ENCODE results near the gene C9orf85. TPM values are rescaled to one million over a fixed set of nuclear protein-coding genes. Genes with fewer than 3 reads are reported as not detected.
A peak's percentile ranks its signal among the peaks of the same experiment; 100 is the strongest.
"Not testable (repeated sequence)": the region's sequence is repeated elsewhere in the genome, so short reads cannot be mapped to it uniquely, and the experiment has no call there.

Gene C9orf85
- total RNA-seq, 1 experiment from 2014 or later: 20.2 TPM

DNA sequence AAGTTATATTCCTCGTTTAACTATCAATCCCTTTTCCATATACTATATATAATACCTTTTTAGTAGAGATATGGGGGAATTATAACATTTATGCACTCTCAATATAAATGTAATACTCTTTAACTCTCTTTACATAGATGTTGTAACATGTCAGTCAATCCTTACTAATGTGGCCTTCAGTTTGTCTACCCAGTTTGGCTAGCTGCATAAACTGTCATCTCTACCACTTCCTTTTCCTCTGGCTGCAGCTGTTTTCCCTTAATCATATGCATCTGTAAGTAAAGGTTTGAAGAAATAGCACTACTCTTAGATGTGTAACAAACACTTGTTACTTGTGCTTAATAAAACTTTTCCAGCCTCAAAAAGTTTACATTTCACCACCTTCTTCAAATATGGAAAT lies 13.9 kb upstream of the C9orf85 start:
- H3K9me3 Mint-ChIP-seq: no peaks in the 10 kb centered on the region
- ChIA-PET CTCF (no interaction called here), POLR2A (no interaction called here)
- H3K27me3 Mint-ChIP-seq (ENCODE audit: low read depth): no peaks in the 10 kb centered on the region
- H3K4me1 Mint-ChIP-seq: peaks cover 83% of the 10 kb centered on the region
- no peak overlapping the region for H3K27ac Mint-ChIP-seq
- ATAC-seq (no peak), DNase-seq (ENCODE audit: low spot score) (no peak)
- no peak overlapping the region for H3K4me3 Mint-ChIP-seq
- H3K36me3 Mint-ChIP-seq: peaks cover 10% of the 10 kb centered on the region
- TF ChIP-seq, protein P1, sequence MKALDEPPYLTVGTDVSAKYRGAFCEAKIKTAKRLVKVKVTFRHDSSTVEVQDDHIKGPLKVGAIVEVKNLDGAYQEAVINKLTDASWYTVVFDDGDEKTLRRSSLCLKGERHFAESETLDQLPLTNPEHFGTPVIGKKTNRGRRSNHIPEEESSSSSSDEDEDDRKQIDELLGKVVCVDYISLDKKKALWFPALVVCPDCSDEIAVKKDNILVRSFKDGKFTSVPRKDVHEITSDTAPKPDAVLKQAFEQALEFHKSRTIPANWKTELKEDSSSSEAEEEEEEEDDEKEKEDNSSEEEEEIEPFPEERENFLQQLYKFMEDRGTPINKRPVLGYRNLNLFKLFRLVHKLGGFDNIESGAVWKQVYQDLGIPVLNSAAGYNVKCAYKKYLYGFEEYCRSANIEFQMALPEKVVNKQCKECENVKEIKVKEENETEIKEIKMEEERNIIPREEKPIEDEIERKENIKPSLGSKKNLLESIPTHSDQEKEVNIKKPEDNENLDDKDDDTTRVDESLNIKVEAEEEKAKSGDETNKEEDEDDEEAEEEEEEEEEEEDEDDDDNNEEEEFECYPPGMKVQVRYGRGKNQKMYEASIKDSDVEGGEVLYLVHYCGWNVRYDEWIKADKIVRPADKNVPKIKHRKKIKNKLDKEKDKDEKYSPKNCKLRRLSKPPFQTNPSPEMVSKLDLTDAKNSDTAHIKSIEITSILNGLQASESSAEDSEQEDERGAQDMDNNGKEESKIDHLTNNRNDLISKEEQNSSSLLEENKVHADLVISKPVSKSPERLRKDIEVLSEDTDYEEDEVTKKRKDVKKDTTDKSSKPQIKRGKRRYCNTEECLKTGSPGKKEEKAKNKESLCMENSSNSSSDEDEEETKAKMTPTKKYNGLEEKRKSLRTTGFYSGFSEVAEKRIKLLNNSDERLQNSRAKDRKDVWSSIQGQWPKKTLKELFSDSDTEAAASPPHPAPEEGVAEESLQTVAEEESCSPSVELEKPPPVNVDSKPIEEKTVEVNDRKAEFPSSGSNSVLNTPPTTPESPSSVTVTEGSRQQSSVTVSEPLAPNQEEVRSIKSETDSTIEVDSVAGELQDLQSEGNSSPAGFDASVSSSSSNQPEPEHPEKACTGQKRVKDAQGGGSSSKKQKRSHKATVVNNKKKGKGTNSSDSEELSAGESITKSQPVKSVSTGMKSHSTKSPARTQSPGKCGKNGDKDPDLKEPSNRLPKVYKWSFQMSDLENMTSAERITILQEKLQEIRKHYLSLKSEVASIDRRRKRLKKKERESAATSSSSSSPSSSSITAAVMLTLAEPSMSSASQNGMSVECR (CRISPR knock-in tag; IDR thresholded peaks at IDR 0.05; ENCODE audit: borderline replicate concordance): no peak
- TF ChIP-seq NR2C2 (CRISPR knock-in tag; IDR thresholded peaks at IDR 0.05) (no peak), NR1H2 (CRISPR knock-in tag; IDR thresholded peaks at IDR 0.05) (no peak), FOXK1 (CRISPR knock-in tag; IDR thresholded peaks at IDR 0.05) (no peak), ZNF317 (CRISPR knock-in tag; IDR thresholded peaks at IDR 0.05; ENCODE audit: borderline replicate concordance, low read depth) (no peak), ZNF121 (CRISPR knock-in tag; IDR thresholded peaks at IDR 0.05) (no peak), ZNF416 (CRISPR knock-in tag; IDR thresholded peaks at IDR 0.05) (no peak), ELF4 (CRISPR knock-in tag; IDR thresholded peaks at IDR 0.05; ENCODE audit: low read depth) (no peak)
- TF ChIP-seq, protein P2, sequence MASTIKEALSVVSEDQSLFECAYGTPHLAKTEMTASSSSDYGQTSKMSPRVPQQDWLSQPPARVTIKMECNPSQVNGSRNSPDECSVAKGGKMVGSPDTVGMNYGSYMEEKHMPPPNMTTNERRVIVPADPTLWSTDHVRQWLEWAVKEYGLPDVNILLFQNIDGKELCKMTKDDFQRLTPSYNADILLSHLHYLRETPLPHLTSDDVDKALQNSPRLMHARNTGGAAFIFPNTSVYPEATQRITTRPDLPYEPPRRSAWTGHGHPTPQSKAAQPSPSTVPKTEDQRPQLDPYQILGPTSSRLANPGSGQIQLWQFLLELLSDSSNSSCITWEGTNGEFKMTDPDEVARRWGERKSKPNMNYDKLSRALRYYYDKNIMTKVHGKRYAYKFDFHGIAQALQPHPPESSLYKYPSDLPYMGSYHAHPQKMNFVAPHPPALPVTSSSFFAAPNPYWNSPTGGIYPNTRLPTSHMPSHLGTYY (CRISPR knock-in tag; IDR thresholded peaks at IDR 0.05): no peak
- TF ChIP-seq, protein P3, sequence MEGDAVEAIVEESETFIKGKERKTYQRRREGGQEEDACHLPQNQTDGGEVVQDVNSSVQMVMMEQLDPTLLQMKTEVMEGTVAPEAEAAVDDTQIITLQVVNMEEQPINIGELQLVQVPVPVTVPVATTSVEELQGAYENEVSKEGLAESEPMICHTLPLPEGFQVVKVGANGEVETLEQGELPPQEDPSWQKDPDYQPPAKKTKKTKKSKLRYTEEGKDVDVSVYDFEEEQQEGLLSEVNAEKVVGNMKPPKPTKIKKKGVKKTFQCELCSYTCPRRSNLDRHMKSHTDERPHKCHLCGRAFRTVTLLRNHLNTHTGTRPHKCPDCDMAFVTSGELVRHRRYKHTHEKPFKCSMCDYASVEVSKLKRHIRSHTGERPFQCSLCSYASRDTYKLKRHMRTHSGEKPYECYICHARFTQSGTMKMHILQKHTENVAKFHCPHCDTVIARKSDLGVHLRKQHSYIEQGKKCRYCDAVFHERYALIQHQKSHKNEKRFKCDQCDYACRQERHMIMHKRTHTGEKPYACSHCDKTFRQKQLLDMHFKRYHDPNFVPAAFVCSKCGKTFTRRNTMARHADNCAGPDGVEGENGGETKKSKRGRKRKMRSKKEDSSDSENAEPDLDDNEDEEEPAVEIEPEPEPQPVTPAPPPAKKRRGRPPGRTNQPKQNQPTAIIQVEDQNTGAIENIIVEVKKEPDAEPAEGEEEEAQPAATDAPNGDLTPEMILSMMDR (IDR thresholded peaks at IDR 0.05): no peak
- TF ChIP-seq, protein P4, sequence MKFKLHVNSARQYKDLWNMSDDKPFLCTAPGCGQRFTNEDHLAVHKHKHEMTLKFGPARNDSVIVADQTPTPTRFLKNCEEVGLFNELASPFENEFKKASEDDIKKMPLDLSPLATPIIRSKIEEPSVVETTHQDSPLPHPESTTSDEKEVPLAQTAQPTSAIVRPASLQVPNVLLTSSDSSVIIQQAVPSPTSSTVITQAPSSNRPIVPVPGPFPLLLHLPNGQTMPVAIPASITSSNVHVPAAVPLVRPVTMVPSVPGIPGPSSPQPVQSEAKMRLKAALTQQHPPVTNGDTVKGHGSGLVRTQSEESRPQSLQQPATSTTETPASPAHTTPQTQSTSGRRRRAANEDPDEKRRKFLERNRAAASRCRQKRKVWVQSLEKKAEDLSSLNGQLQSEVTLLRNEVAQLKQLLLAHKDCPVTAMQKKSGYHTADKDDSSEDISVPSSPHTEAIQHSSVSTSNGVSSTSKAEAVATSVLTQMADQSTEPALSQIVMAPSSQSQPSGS (CRISPR knock-in tag; IDR thresholded peaks at IDR 0.05; ENCODE audit: borderline replicate concordance, low read depth): no peak
- TF ChIP-seq, protein P5, sequence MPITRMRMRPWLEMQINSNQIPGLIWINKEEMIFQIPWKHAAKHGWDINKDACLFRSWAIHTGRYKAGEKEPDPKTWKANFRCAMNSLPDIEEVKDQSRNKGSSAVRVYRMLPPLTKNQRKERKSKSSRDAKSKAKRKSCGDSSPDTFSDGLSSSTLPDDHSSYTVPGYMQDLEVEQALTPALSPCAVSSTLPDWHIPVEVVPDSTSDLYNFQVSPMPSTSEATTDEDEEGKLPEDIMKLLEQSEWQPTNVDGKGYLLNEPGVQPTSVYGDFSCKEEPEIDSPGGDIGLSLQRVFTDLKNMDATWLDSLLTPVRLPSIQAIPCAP (CRISPR knock-in tag; IDR thresholded peaks at IDR 0.05): no peak
- TF ChIP-seq, protein P6, sequence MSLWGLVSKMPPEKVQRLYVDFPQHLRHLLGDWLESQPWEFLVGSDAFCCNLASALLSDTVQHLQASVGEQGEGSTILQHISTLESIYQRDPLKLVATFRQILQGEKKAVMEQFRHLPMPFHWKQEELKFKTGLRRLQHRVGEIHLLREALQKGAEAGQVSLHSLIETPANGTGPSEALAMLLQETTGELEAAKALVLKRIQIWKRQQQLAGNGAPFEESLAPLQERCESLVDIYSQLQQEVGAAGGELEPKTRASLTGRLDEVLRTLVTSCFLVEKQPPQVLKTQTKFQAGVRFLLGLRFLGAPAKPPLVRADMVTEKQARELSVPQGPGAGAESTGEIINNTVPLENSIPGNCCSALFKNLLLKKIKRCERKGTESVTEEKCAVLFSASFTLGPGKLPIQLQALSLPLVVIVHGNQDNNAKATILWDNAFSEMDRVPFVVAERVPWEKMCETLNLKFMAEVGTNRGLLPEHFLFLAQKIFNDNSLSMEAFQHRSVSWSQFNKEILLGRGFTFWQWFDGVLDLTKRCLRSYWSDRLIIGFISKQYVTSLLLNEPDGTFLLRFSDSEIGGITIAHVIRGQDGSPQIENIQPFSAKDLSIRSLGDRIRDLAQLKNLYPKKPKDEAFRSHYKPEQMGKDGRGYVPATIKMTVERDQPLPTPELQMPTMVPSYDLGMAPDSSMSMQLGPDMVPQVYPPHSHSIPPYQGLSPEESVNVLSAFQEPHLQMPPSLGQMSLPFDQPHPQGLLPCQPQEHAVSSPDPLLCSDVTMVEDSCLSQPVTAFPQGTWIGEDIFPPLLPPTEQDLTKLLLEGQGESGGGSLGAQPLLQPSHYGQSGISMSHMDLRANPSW (CRISPR knock-in tag; conservative IDR thresholded peaks at IDR 0.05; ENCODE audit: low read depth): no peak

DNA sequence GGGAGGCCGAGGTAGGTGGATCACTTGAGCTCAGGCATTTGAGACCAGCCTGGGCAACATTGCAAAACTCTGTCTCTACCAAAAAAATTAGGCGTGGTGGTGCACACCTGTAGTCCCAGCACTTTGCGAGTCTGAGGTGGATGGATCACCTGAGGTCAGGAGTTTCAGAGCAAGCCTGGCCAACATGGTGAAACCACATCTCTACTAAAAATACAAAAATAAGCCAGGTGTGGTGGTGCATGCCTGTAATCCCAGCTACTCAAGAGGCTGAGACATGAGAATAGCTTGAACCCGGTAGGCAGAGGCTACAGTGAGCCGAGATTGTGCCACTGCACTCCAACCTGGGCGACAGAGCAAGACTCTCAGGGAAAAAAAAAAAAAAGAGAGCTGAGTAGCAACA lies 12.7 kb upstream of the C9orf85 start:
- H3K4me1 Mint-ChIP-seq: peaks cover 88% of the 10 kb centered on the region
- H3K27me3 Mint-ChIP-seq (ENCODE audit: low read depth); DNase-seq (ENCODE audit: low spot score); ATAC-seq; H3K9me3 Mint-ChIP-seq; H3K36me3 Mint-ChIP-seq; H3K4me3 Mint-ChIP-seq; CTCF ChIA-PET: not testable (repeated sequence)
- H3K27ac Mint-ChIP-seq: peak overlapping the region; percentile 93
- POLR2A ChIA-PET: interaction anchor here (0.6 to 0.7 kb wide), 2 partner anchors 13 to 466 kb away, joined by 3 read pairs; partner anchors contain the start of genes ABHD17B, C9orf85 and ZFAND5

All from WTC11 (cell line).